HG02885 (cell line): ENCODE data around the gene RHCE.
"Not testable (repeated sequence)": the region's sequence is repeated elsewhere in the genome, so short reads cannot be mapped to it uniquely, and the experiment has no call there.

Experiments used
- ATAC-seq: cut with Tn5 transposase; IDR thresholded peaks from one replicate; pipeline ENCODE4 v1.9.1; 2021; ENCODE audit warnings: mild to moderate bottlenecking; ENCODE audit not compliant: unreplicated experiment, poor library complexity

RHCE gene

GRCh38 chr1:25356441-25356840 is 64.2 kb downstream of the RHCE start:
- ATAC-seq: no peak

- no peak for ATAC-seq
Observed at GRCh38 chr1:25355841-25356395, 64.7 kb downstream of the RHCE start.

- ATAC-seq: no peak
Observed at GRCh38 chr1:25349606-25350005, 71.0 kb downstream of the RHCE start.

- ATAC-seq: no peak
Observed at GRCh38 chr1:25347556-25347955, 73.1 kb downstream of the RHCE start.

GRCh38 chr1:25343872-25344271 is 76.8 kb downstream of the RHCE start:
- ATAC-seq: no peak

GRCh38 chr1:25342846-25343245 is 77.8 kb downstream of the RHCE start:
- no peak for ATAC-seq

- ATAC-seq: no peak
Observed at GRCh38 chr1:25341746-25342145, 78.9 kb downstream of the RHCE start.

GRCh38 chr1:25338986-25339385 is 81.6 kb downstream of the RHCE start:
- ATAC-seq: no peak

GRCh38 chr1:25338188-25338981 is 82.2 kb downstream of the RHCE start, which contains the start of gene TMEM50A:
TSS of gene TMEM50A (plus strand) at chr1:25338334. CDS start at chr1:25340487, 2,153 bp downstream.
- peak; percentile 75 for ATAC-seq

GRCh38 chr1:25337483-25338187 is 83.0 kb downstream of the RHCE start:
- peak; percentile 48 for ATAC-seq

- peak; percentile 26 for ATAC-seq
Observed at GRCh38 chr1:25336922-25337354, 83.7 kb downstream of the RHCE start.

- ATAC-seq: not testable (repeated sequence)
Observed at GRCh38 chr1:25329950-25330349, 90.7 kb downstream of the RHCE start.

GRCh38 chr1:25329336-25329735 is 91.3 kb downstream of the RHCE start:
- not testable (repeated sequence) for ATAC-seq

GRCh38 chr1:25328791-25329185 is 91.8 kb downstream of the RHCE start:
- ATAC-seq: not testable (repeated sequence)

GRCh38 chr1:25327864-25328790 is 92.5 kb downstream of the RHCE start:
- ATAC-seq: not testable (repeated sequence)

GRCh38 chr1:25324407-25324806 is 96.2 kb downstream of the RHCE start:
- not testable (repeated sequence) for ATAC-seq

GRCh38 chr1:25322127-25322526 is 98.5 kb downstream of the RHCE start:
- ATAC-seq: not testable (repeated sequence)

GRCh38 chr1:25320314-25320938 is 100.2 kb downstream of the RHCE start:
- ATAC-seq: not testable (repeated sequence)

GRCh38 chr1:25312806-25313470 is 107.7 kb downstream of the RHCE start:
- ATAC-seq: not testable (repeated sequence)
